LNCaP clone FGC (cell line): Measurements from ENCODE around the gene PI4KA.
"Not testable (repeated sequence)": the region's sequence is repeated elsewhere in the genome, so short reads cannot be mapped to it uniquely, and the experiment has no call there.

ENCODE experiments used
- DNase-seq: peaks from one replicate; pipeline ENCODE4 v3.0.0-alpha.2; 2011; ENCODE audit warnings: low read depth
- H3K4me3 ChIP-seq: 2 replicates; pipeline ENCODE4 v1.5.1; 2011; ENCODE audit warnings: mild to moderate bottlenecking, low read depth, low read length, control low read depth
- TF ChIP-seq, protein P1 (sequence below): IDR thresholded peaks from 2 replicates; pipeline ENCODE4 v1.5.1; 2012; ENCODE audit warnings: mild to moderate bottlenecking; ENCODE audit not compliant: control insufficient read depth, insufficient read depth; ENCODE audit errors: extremely low read depth

Gene PI4KA

DNA sequence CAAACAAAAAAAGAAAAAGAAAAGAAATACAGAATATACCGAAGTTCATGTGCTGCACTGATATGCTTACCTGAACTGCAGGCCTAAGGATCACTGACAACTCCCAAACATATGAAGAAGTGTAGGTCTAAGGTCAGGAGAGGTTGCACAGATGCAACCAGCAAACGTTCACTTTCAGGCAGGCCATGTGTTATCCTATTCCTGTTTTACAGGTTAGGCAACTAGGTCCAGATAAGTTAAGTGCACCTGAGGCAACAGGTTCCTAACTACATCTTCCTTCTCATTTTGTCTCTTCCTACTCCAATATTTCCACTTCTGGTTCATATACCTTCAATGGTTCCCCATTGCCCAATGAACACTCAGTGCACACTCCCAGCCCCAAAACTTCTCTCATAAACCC is 15.1 kb downstream of the PI4KA start:
- TF ChIP-seq, protein P1, sequence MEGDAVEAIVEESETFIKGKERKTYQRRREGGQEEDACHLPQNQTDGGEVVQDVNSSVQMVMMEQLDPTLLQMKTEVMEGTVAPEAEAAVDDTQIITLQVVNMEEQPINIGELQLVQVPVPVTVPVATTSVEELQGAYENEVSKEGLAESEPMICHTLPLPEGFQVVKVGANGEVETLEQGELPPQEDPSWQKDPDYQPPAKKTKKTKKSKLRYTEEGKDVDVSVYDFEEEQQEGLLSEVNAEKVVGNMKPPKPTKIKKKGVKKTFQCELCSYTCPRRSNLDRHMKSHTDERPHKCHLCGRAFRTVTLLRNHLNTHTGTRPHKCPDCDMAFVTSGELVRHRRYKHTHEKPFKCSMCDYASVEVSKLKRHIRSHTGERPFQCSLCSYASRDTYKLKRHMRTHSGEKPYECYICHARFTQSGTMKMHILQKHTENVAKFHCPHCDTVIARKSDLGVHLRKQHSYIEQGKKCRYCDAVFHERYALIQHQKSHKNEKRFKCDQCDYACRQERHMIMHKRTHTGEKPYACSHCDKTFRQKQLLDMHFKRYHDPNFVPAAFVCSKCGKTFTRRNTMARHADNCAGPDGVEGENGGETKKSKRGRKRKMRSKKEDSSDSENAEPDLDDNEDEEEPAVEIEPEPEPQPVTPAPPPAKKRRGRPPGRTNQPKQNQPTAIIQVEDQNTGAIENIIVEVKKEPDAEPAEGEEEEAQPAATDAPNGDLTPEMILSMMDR, result no peak
- H3K4me3 ChIP-seq, result peak overlapping the region; percentile 19; the same call in 1 of the 2 replicates
- peak; percentile 82 for DNase-seq

DNA sequence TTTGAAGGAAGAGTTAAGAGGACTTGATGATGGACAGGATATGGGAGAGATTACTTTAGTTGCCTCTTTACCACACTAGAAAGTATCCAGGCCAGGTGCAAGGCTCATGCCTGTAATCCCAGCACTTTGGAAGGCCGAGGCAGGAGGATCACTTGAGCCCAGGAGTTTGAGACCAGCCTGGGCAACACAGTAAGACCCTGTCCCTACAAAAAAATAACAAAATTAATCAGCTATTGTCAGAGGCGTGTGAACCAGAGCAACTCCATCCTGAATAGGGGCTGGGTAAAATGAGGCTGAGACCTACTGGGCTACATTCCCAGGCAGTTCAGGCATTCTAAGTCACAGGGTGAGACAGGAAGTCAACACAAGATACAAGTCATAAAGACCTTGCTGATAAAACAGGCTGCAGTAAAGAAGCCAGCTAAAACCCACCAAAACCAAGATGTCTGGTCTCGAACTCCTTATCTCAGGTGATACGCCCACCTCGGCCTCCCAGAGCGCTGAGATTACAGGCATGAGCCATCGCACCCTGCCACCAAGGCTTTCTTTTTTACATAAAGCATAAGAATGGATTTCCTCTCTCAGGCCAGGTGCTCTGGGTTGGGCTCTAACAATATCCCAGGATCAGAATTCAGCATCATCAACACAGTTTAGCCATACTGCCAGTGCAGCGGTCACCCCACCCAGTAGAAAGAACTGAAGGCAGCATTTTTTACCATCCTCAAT is 17.8 kb downstream of the PI4KA start:
- no peak for DNase-seq
- H3K4me3 ChIP-seq, result no peak overlapping the region
- TF ChIP-seq, protein P1, result no peak

DNA sequence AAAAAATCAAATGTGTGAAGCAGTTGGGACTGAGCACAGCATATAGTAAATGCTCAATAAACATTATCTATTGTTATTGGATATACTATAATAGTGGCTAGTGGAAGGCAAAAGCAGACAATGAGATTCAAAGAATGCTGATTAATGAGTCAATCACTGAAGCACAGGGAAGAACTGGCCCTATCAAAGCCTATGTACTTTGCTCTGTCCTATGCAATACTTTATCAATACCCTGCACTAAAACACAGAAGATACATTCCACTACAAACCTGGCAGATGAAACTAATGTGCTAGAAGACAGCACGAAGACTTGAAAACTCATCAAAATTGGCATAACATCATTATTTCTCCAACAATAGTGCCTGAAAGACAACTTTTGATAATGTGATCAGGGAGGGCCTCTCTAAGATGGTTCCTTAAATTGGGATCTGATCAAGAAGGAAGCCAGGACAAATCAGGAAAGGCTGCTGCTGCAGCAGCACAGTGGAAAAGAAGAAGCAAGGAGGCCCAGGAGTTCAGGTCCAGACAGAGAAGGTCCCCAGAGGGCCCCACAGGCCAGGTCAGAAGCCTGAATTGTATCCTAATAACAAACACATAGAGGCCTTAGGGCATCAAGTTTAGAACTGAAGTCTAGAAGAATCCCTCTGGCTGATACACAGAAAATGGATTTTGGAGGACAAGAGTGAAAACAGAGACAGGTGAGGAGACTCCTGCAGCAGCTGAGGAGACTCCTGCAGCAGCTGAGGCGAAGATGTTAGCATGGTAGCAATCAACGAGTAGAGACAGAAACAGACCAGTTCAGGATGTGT is 18.6 kb downstream of the PI4KA start:
- TF ChIP-seq, protein P1, result no peak
- no peak overlapping the region for H3K4me3 ChIP-seq
- DNase-seq, result no peak

DNA sequence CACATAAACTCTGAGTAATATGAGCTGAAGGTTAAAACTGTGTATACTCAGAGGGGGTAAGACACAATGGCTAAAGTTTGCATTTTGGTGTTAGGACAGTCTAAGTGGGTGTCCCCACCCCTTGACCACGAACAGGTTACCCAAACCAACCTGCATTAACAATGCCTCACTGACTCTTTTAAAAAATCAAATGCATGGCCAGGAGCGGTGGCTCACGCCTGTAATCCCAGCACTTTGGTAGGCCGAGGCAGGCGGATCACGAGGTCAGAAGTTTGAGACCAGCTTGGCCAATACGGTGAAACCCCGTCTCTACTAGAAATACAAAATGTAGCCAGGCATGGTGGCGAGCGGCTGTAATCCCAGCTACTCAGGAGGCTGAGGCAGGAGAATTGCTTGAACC is 19.3 kb downstream of the PI4KA start:
- H3K4me3 ChIP-seq, result not testable (repeated sequence)

DNA sequence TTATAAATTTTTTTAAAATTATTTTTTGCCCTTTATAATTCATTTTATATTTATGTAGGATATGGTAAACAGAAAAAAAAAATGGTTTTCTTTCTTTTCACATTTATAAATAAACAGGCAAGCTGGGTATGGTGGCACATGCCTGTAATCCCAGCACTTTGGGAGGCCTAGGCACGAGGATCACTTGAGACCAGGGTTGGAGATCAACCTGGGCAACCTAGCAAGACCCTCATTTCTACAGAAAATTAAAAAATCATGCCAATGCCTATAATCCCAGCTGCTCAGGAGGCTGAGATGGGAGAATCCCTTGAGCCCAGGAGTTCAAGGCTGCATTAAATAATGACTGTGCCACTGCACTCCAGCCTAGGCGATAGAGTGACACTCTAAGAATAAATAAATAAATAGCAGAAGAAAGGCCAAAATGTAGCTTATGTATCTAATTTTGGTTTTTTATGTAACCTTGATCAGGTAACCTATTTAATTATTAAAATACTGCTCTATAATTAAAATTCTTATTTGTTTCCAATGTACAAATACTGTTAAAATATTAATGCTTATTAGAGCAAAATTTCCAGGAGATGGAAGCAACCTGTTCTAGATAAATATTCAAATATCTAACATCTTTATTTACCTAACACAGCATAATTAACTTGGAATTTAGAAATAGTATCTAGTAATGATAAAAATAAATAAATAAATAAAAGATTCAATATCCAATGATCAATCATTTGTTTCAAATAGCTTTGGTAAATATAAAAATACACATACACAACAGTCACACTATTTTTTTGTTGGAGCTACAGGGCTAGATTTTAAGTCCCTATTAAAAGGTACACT is 21.4 kb downstream of the PI4KA start:
- DNase-seq, result no peak
- no peak overlapping the region for H3K4me3 ChIP-seq
- TF ChIP-seq, protein P1, result no peak

More for the DNA sequence above, 19.3 kb downstream of the PI4KA start:
- DNase-seq, result not testable (repeated sequence)

DNA sequence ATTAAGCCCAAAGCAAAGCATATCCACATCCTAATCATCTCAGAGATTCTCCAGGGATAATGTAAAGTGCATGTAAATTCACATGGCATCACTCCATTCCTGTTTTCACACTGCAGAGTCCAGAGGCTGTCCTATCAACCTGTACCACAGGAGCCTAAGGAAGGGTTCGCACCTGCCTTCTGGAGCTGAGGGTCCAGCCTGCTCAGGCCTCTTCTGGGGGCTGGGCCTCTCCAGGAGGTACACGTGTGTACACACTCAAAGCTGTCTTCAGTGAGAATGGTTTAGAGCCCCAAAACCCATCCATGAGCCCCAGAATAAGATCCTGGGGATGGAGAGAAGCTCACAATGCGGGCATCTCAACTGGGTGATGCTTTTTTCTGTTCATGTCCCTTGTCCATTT is 23.9 kb downstream of the PI4KA start:
- no peak for DNase-seq
- H3K4me3 ChIP-seq, result no peak overlapping the region
- TF ChIP-seq, protein P1, result no peak

DNA sequence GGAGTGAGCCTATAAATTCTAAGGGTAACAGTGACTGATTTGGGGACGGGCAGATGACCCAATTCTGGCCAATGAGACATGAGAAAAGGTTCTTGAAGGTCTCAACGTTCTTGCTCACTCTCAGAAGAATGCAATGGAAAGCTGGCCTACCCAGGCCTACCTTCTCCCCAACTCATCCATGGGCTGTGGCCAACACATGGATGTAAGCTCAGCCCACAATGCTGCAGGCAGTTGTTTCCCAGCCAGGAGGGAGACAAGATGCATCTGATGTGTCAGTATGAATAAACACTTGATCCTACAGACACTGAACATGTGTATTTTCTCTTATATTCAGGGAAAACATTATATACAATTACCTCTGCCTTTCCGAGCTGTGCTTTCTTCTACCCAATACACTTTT is 24.4 kb downstream of the PI4KA start:
- no peak for DNase-seq
- H3K4me3 ChIP-seq, result no peak overlapping the region
- TF ChIP-seq, protein P1, result no peak
